HepG2 (cell line): ENCODE data around the gene IRF3. TPM values are rescaled to one million over a fixed set of nuclear protein-coding genes. Genes with fewer than 3 reads are reported as not detected.

ENCODE experiments used
- ATAC-seq: fragments of 200-7000 bp; cut with Tn5 transposase; 3 replicates; pipeline ENCODE4 v1.9.1; 2020; ENCODE audit warnings: mild to moderate bottlenecking, moderate library complexity
- BruUV-seq: library from RNA; stranded (reverse); fragments of 400-500 nt; replicated peaks from 2 replicates; lab custom pipeline; 2021; lab: Mats Ljungman, UMichigan
- CTCF ChIA-PET: fragments of 300-600 bp; formaldehyde crosslinking; extraction: SDS; loops from one replicate; lab custom pipeline; 2021; ENCODE audit warnings: low total read pairs, inconsistent platforms, low intra/inter-chr PET ratio; lab: Yijun Ruan, JAX
- POLR2A ChIA-PET: fragments of 350-600 bp; sonication (Branson Sonifier 250); formaldehyde crosslinking; loops from one replicate; lab custom pipeline; 2020; ENCODE audit warnings: antibody characterized with exemption, inconsistent platforms; lab: Yijun Ruan, JAX
- DNase-seq: peaks from one replicate; pipeline ENCODE4 v3.0.0-alpha.2; 2015; ENCODE audit warnings: low spot score
- FAIRE-seq: peaks from 3 replicates; lab custom pipeline; 2011; peaks lifted over from hg19 to GRCh38; lab: Jason Lieb, UNC
- H2AFZ ChIP-seq: one replicate; pipeline ENCODE4 v1.6.1; 2011; ENCODE audit warnings: low read length, inconsistent platforms
- H3K27ac ChIP-seq: fragments of 300-600 bp; 3 replicates; pipeline ENCODE4 v1.8.0; 2011; ENCODE audit warnings: mixed run types, mild to moderate bottlenecking, mixed read lengths, low read length, inconsistent platforms; ENCODE audit not compliant: insufficient read depth; ENCODE audit errors: extremely low read length
- H3K27me3 ChIP-seq, 2 experiments: fragments of 200-600 bp in 1 of 2; 2 replicates in 1 of 2; 3 replicates in 1 of 2; pipeline versions ENCODE4 v1.6.0 to v1.8.0; 2011; ENCODE audit warnings: low read length in 2 of 2, mild to moderate bottlenecking in 2 of 2, moderate library complexity in 2 of 2, inconsistent platforms in 1 of 2; ENCODE audit not compliant: insufficient read depth in 2 of 2, control insufficient read depth in 1 of 2
- H3K36me3 ChIP-seq, 2 experiments: fragments of 200-600 bp in 1 of 2; replicated peaks in 1 of 2; 2 replicates in 1 of 2; 3 replicates in 1 of 2; pipeline versions ENCODE4 v1.5.1 to v1.8.0; 2011; ENCODE audit warnings: low read length in 2 of 2, inconsistent platforms in 1 of 2; ENCODE audit not compliant: insufficient read depth in 2 of 2, control insufficient read depth in 1 of 2
- H3K4me1 ChIP-seq: 2 replicates; pipeline ENCODE4 v1.5.1; 2012; ENCODE audit warnings: low read length, inconsistent platforms; ENCODE audit not compliant: insufficient read depth
- H3K4me2 ChIP-seq: 2 replicates; pipeline ENCODE4 v1.6.0; 2011; ENCODE audit warnings: low read depth, low read length, inconsistent platforms
- H3K4me3 ChIP-seq, 3 experiments: fragments of 200-600 bp in 1 of 3; sonication (generic), shearing (Covaris generic) in 1 of 3; replicated peaks in 1 of 3; 2 replicates each; pipeline ENCODE4 v1.5.1; 2011 to 2016; ENCODE audit warnings: low read length in 3 of 3, inconsistent platforms in 2 of 3, low read depth in 2 of 3, mild to moderate bottlenecking in 2 of 3, control low read depth in 1 of 3, mixed read lengths in 1 of 3; ENCODE audit not compliant: insufficient read depth in 1 of 3
- H3K79me2 ChIP-seq: one replicate; pipeline ENCODE4 v1.6.1; 2011; ENCODE audit warnings: low read length, inconsistent platforms; ENCODE audit not compliant: insufficient read depth
- H3K9ac ChIP-seq: 2 replicates; pipeline ENCODE4 v1.6.0; 2011; ENCODE audit warnings: mild to moderate bottlenecking, low read depth, low read length, inconsistent platforms; ENCODE audit not compliant: insufficient read depth
- H3K9me3 ChIP-seq: 2 replicates; pipeline ENCODE4 v1.5.1; 2012; ENCODE audit warnings: mild to moderate bottlenecking, low read length
- H4K20me1 ChIP-seq: 2 replicates; pipeline ENCODE4 v1.6.0; 2011; ENCODE audit warnings: inconsistent platforms, mild to moderate bottlenecking, low read length, moderate library complexity; ENCODE audit not compliant: insufficient read depth
- BCL3 ChIP-seq: sonication (generic); formaldehyde crosslinking; IDR thresholded peaks from 2 replicates; pipeline ENCODE4 v1.5.1; 2020; ENCODE audit warnings: mild to moderate bottlenecking, missing genetic modification reagents, moderate library complexity
- EED ChIP-seq: sonication (generic); formaldehyde crosslinking; IDR thresholded peaks from 2 replicates; pipeline ENCODE4 v1.5.0; 2020; ENCODE audit warnings: mild to moderate bottlenecking, missing genetic modification reagents
- FOXJ3 ChIP-seq: sonication (generic); formaldehyde crosslinking; IDR thresholded peaks from 2 replicates; pipeline ENCODE4 v1.4.0; 2020; ENCODE audit warnings: missing genetic modification reagents, mild to moderate bottlenecking, borderline replicate concordance
- HOMEZ ChIP-seq: IDR thresholded peaks from 2 replicates; pipeline ENCODE4 v1.6.1; 2016; ENCODE audit warnings: low read depth
- IRX3 ChIP-seq: sonication (generic); formaldehyde crosslinking; IDR thresholded peaks from 2 replicates; pipeline ENCODE4 v1.8.1; 2023; ENCODE audit warnings: mild to moderate bottlenecking, low read depth, missing genetic modification reagents, borderline replicate concordance
- NFE2 ChIP-seq: sonication (generic); formaldehyde crosslinking; IDR thresholded peaks from 2 replicates; pipeline ENCODE4 v1.4.0; 2020; ENCODE audit warnings: missing genetic modification reagents
- PLSCR1 ChIP-seq: sonication (generic); formaldehyde crosslinking; IDR thresholded peaks from 2 replicates; pipeline ENCODE4 v1.5.0; 2020; ENCODE audit warnings: missing genetic modification reagents, mild to moderate bottlenecking, borderline replicate concordance
- ZNF441 ChIP-seq: sonication (generic); formaldehyde crosslinking; IDR thresholded peaks from 2 replicates; pipeline ENCODE4 v1.7.0; 2021; ENCODE audit warnings: missing genetic modification reagents, borderline replicate concordance
- ZNF503 ChIP-seq: sonication (generic); formaldehyde crosslinking; IDR thresholded peaks from 2 replicates; pipeline ENCODE4 v1.4.0; 2020; ENCODE audit warnings: missing genetic modification reagents
- ZNF513 ChIP-seq: sonication (generic); formaldehyde crosslinking; conservative IDR thresholded peaks from 2 replicates; pipeline ENCODE4 v1.5.0; 2020; ENCODE audit warnings: missing genetic modification reagents
- WGBS: methylation state at CpG from one replicate; pipeline ENCODE4 v1.1.6; 2017; ENCODE audit warnings: low lambda C conversion rate; 5-methylcytosine and 5-hydroxymethylcytosine counted together
- in situ Hi-C: cut with HindIII; loops from 2 replicates; pipeline ENCODE4 v1.10.0; 2017; ENCODE audit warnings: low pct_unique_long_range_greater_than_20kb; ENCODE audit not compliant: extremely low pct_ligation_motif_present
- intact Hi-C: fragments of 100-400 bp; cut with micrococcal nuclease; formaldehyde crosslinking; loops from one replicate; pipeline ENCODE4 v1.10.0; 2022; ENCODE audit not compliant: unreplicated experiment
- polyA plus RNA-seq, 8 experiments: library from polyadenylated mRNA; depleted of rRNA in 3 of 8; stranded (reverse) in 7 of 8; unstranded in 1 of 8; fragments of >200 nt; fragmentation: Illumina TruSeq in 4 of 8; extraction: Trizol in 4 of 8; gene quantifications; 2 replicates each; pipeline versions ENCODE4 v1.2.1 to v1.2.3, GENCODE V29; 2011 to 2016; ENCODE audit warnings: low read depth in 4 of 8, missing spikeins in 1 of 8, mixed read lengths in 1 of 8; ENCODE audit not compliant: insufficient read depth in 1 of 8
- total RNA-seq, 5 experiments: library from RNA; depleted of rRNA; stranded (reverse); fragments of >200 nt; fragmentation: Illumina TruSeq; extraction: Trizol; gene quantifications; 2 replicates each; pipeline ENCODE4 v1.2.3, GENCODE V29; 2016; ENCODE audit warnings: low read depth in 1 of 5

IRF3 gene
- total and polyA plus RNA-seq, 2 of the 13 experiments (the other 11 are each of a cell fraction or from before 2014, with no cell fraction given) = 61.9 to 65.5 TPM

GRCh38 chr19:49636233-49636932 is 29.3 kb downstream of the IRF3 start:
- no peaks in the 10 kb centered on the region for H3K36me3 ChIP-seq
- H4K20me1 ChIP-seq = no peaks in the 10 kb centered on the region
- no TSS peak for BruUV-seq
- H3K79me2 ChIP-seq = no peaks in the 10 kb centered on the region
- no peak overlapping the region for H2AFZ ChIP-seq
- no peaks in the 10 kb centered on the region for H3K9me3 ChIP-seq
- CTCF ChIA-PET = no interaction called here
- no peak for DNase-seq
- no peak overlapping the region for H3K4me2 ChIP-seq
- in situ Hi-C loops = no loop called here
- H3K4me3 ChIP-seq = no peak overlapping the region
- no peaks in the 10 kb centered on the region; a peak in 1 of 5 replicates for H3K27me3 ChIP-seq
- POLR2A ChIA-PET = no interaction called here
- TF ChIP-seq PLSCR1 = no peak
- TF ChIP-seq HOMEZ (CRISPR knock-in tag) = no peak
- no peak for TF ChIP-seq NFE2 (CRISPR knock-in tag)
- TF ChIP-seq BCL3 (CRISPR knock-in tag) = no peak
- no peak for TF ChIP-seq EED (CRISPR knock-in tag)
- TF ChIP-seq ZNF441 = no peak
- no peak for TF ChIP-seq ZNF513
- no peak for TF ChIP-seq FOXJ3 (CRISPR knock-in tag)
- TF ChIP-seq ZNF503 = no peak
- no peak for TF ChIP-seq IRX3
- no peak for FAIRE-seq
- 82% methylated on average over 22 of the region's 30 CpGs for WGBS
- no peak for ATAC-seq
- no peak overlapping the region for H3K9ac ChIP-seq
- H3K27ac ChIP-seq = no peak overlapping the region
- intact Hi-C loops = no loop called here
- H3K4me1 ChIP-seq = peaks cover 31% of the 10 kb centered on the region
